ENCODE data around the gene IFNA7. TPM values are rescaled to one million over a fixed set of nuclear protein-coding genes. Genes with fewer than 3 reads are reported as not detected.
A peak's percentile ranks its signal among the peaks of the same experiment; 100 is the strongest.

The IFNA7 gene
- total RNA-seq, 2 experiments from 2014 or later, result not detected

- Mint-ChIP-seq H3K4me1 (peaks cover 17% of the 10 kb centered on the region), H3K27me3 (peaks cover 21% of the 10 kb centered on the region), H3K4me3 (no peak overlapping the region), H3K27ac (no peak overlapping the region), H3K9me3 (peaks cover 6% of the 10 kb centered on the region), H3K36me3 (ENCODE audit: low read depth) (peaks cover 5% of the 10 kb centered on the region)
- ChIA-PET POLR2A (no interaction called here), CTCF (no interaction called here)
- DNase-seq, result no peak
These were observed 36.5 kb downstream of the IFNA7 start for GRCh38 chr9:21165516-21165915.

GRCh38 chr9:21160178-21160577 is 41.8 kb downstream of the IFNA7 start:
- POLR2A ChIA-PET, result no interaction called here
- H3K27me3 Mint-ChIP-seq, result peaks cover 3% of the 10 kb centered on the region
- peak; percentile 74 for DNase-seq
- H3K9me3 Mint-ChIP-seq, result peaks cover 9% of the 10 kb centered on the region
- H3K27ac Mint-ChIP-seq, result peak overlapping the region; percentile 64
- peaks cover 42% of the 10 kb centered on the region for H3K4me1 Mint-ChIP-seq
- H3K4me3 Mint-ChIP-seq, result peak overlapping the region; percentile 46
- peaks cover 8% of the 10 kb centered on the region for H3K36me3 Mint-ChIP-seq (ENCODE audit: low read depth)
- CTCF ChIA-PET, result interaction anchor here (1.9 to 2.0 kb wide), 2 partner anchors 23 to 35 kb away, joined by 7 to 10 read pairs; no protein-coding TSS in a partner anchor

- POLR2A ChIA-PET, result no interaction called here
- CTCF ChIA-PET, result interaction anchor here (1.0 to 1.7 kb wide), 4 partner anchors 11 to 240 kb away, joined by 3 to 7 read pairs (median 4); no protein-coding TSS in a partner anchor
- no peak overlapping the region for H3K4me3 Mint-ChIP-seq
- DNase-seq, result no peak
- peaks cover 3% of the 10 kb centered on the region for H3K9me3 Mint-ChIP-seq
- H3K36me3 Mint-ChIP-seq (ENCODE audit: low read depth), result peaks cover 4% of the 10 kb centered on the region
- H3K4me1 Mint-ChIP-seq, result peaks cover 31% of the 10 kb centered on the region
- H3K27ac Mint-ChIP-seq, result no peak overlapping the region
- H3K27me3 Mint-ChIP-seq, result peaks cover 8% of the 10 kb centered on the region
These were observed 46.5 kb downstream of the IFNA7 start for GRCh38 chr9:21155501-21155900.

GRCh38 chr9:21154018-21154608 is 47.9 kb downstream of the IFNA7 start:
- POLR2A ChIA-PET, result no interaction called here

GRCh38 chr9:21153336-21154017 is 48.5 kb downstream of the IFNA7 start:
- CTCF ChIA-PET, result interaction anchor here (0.6 to 1.6 kb wide), 7 partner anchors 13 to 963 kb away, joined by 3 to 5 read pairs (median 3); no protein-coding TSS in a partner anchor
- DNase-seq, result no peak
- H3K27me3 Mint-ChIP-seq, result peaks cover 8% of the 10 kb centered on the region
- peaks cover 10% of the 10 kb centered on the region for H3K36me3 Mint-ChIP-seq (ENCODE audit: low read depth)
- H3K27ac Mint-ChIP-seq, result no peak overlapping the region
- POLR2A ChIA-PET, result no interaction called here
- H3K9me3 Mint-ChIP-seq, result peaks cover 10% of the 10 kb centered on the region
- H3K4me3 Mint-ChIP-seq, result no peak overlapping the region
- peaks cover 15% of the 10 kb centered on the region for H3K4me1 Mint-ChIP-seq

More at GRCh38 chr9:21154018-21154608, 47.9 kb downstream of the IFNA7 start:
- Mint-ChIP-seq H3K27me3 (peaks cover 8% of the 10 kb centered on the region), H3K4me1 (peaks cover 20% of the 10 kb centered on the region), H3K9me3 (peaks cover 5% of the 10 kb centered on the region), H3K36me3 (ENCODE audit: low read depth) (peaks cover 4% of the 10 kb centered on the region), H3K27ac (no peak overlapping the region), H3K4me3 (no peak overlapping the region)
- CTCF ChIA-PET, result interaction anchor here (0.6 to 1.6 kb wide), 8 partner anchors 13 to 963 kb away, joined by 3 to 5 read pairs (median 3); no protein-coding TSS in a partner anchor
- peak; percentile 34 for DNase-seq

Other genes starting within 250 kb of the IFNA7 start
- gene HACD4, start 170.6 kb downstream of the IFNA7 start, total RNA-seq, result 10 to 100 TPM; 14.8 to 15.6 TPM
- under 1 TPM; 0.35 to 0.68 TPM for gene IFNB1, start 124.3 kb downstream of the IFNA7 start, total RNA-seq
- gene IFNW1, start 60.4 kb downstream of the IFNA7 start, total RNA-seq, result not detected
- gene IFNA21, start 35.5 kb downstream of the IFNA7 start, total RNA-seq, result not detected
- gene IFNA4, start 14.6 kb downstream of the IFNA7 start, total RNA-seq, result not detected
- not detected for gene IFNA10, start 4.9 kb upstream of the IFNA7 start, total RNA-seq
- gene IFNA16, start 15.1 kb upstream of the IFNA7 start, total RNA-seq, result not detected
- not detected for gene IFNA17, start 26.0 kb upstream of the IFNA7 start, total RNA-seq
- not detected for gene IFNA14, start 37.8 kb upstream of the IFNA7 start, total RNA-seq
- gene IFNA5, start 103.1 kb upstream of the IFNA7 start, total RNA-seq, result not detected
- 10 to 100 TPM; 17.0 to 18.0 TPM for gene KLHL9, start 133.2 kb upstream of the IFNA7 start, total RNA-seq
- not detected for gene IFNA6, start 148.7 kb upstream of the IFNA7 start, total RNA-seq
- not detected for gene IFNA13, start 165.9 kb upstream of the IFNA7 start, total RNA-seq
- not detected for gene IFNA2, start 183.2 kb upstream of the IFNA7 start, total RNA-seq
- gene IFNA8, start 206.9 kb upstream of the IFNA7 start, total RNA-seq, result not detected
- not detected for gene IFNA1, start 238.2 kb upstream of the IFNA7 start, total RNA-seq

All from activated CD4-positive, alpha-beta memory T cell treated with anti-CD3 and anti-CD28 coated beads, Interleukin-2, amount 10 ng/mL, durations not matched to agents 7 days and 5 days (primary cell).